DMS 273 (cell line): ENCODE results near the gene APOA4.

Experiments used
- DNase-seq: peaks from one replicate; lab custom pipeline; 2025; ENCODE audit not compliant: unreplicated experiment; lab: John Stamatoyannopoulos, UW

Gene APOA4

DNA sequence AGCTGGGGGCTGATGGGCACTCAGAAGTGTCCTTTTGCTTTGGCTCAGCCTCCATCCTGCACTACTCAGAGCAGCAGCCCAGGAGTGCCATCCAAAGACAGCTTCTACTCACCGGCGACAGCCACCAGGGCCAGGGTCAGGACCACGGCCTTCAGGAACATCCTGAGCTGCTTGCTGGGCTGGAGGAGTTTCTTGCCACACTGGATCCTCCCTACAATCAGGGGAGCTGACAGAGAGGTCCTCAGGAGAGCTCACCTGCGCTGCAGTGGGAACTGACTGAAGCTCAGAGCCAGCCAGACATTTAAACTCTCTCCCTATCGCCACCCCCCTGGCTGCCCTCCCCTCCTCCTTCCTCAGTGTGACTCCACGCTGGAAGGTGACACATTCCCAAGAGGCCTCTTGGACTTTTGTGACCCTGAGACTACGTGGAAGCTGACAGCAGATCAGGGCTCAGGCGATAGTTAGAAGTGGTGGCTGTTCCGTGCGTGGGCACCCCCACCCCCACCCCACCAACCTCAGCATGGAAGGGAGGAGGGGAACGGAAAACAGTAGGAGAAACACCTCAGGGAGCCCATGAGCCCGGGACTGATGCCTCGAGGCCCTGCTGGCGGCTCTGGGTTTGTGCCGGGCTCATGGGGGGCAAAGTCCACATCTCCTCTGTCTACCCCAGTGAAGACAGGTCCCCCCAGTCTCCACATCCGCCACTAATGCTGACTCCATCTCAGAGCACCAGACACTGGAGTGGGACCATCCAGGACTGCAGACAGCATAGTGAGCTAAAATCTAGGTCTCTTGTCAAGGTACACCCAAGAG lies at the start of gene APOA4:
Gene APOA4, minus strand, starts transcription at position 274 of the 813 bp plus-strand sequence. Its CDS starts 113 bp downstream, at position 161.
- no peak for DNase-seq

DNA sequence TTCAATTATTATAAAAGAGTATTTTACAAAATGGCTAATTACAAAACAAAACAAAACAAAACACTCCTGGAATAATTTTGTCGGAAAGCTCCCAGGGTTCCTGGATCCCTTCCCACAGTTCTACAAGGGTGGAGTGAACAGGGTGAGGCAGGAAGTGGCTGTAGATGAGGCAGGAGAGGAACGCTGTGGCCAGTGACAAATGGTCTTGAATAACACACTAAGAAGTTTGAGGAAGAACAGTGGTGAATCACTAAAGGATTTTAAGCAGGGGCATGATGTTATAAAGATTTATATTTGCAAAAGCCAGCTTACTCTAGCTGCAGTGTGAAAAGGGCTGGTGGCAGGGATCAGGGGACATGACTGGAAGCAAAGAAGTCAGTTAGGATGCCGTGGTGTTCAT lies 48.1 kb upstream of the APOA4 start:
- no peak for DNase-seq

DNA sequence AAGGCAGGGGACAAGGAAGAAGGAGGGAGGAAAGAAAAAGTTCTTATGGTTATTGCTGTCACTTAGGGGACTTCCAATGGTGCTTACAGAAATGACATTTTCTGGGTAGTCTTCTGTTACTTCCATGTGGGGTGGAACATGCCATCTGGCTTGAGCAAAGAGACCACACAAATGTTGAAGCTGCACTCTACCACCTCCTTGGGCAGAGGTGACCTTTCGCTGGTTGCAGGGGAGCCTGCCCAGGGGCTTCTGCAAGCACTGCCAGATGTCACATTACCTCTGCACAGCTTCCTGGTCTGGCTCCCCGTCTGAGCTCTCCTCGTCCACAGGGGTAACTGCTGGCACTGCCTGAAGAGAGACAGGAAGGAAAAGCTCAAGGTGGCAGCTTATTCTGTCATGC lies 47.0 kb upstream of the APOA4 start:
- no peak for DNase-seq

GRCh38 chr11:116869610-116870009 lies 46.5 kb upstream of the APOA4 start:
- DNase-seq = no peak

- DNase-seq = no peak
These were observed 45.0 kb upstream of the APOA4 start for GRCh38 chr11:116868066-116868465.

DNA sequence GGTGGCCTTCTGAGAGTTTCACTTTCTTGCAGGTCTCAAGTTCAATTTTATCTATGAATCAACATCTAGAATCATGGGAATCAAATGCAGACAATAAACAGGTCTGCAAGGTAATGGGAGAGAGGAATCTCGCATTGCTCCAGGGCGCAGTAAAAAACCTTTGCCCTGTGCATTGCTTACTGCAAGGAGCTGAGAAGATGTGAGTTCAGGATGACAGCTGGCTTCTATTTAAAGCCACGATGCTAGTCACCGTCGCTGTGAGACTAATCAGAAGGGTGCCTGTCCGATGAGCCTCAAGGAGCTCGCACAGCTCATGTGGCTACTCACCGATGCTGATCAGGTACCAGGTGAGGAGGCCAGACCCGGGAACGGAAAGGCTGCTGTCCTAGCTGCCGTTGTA lies 44.5 kb upstream of the APOA4 start:
- no peak for DNase-seq

- no peak for DNase-seq
These were observed 43.8 kb upstream of the APOA4 start for GRCh38 chr11:116866804-116867455.

GRCh38 chr11:116865696-116866095 lies 42.6 kb upstream of the APOA4 start:
- no peak for DNase-seq

GRCh38 chr11:116864531-116864930 lies 41.4 kb upstream of the APOA4 start:
- no peak for DNase-seq

- no peak for DNase-seq
These were observed 39.8 kb upstream of the APOA4 start for GRCh38 chr11:116862951-116863350.

- peak; percentile 81 for DNase-seq
These were observed 39.1 kb upstream of the APOA4 start for GRCh38 chr11:116862185-116862584.

- DNase-seq = no peak
These were observed 38.4 kb upstream of the APOA4 start for GRCh38 chr11:116861539-116861938.

GRCh38 chr11:116860303-116860702 lies 37.2 kb upstream of the APOA4 start:
- DNase-seq = no peak

- no peak for DNase-seq
These were observed 36.1 kb upstream of the APOA4 start for GRCh38 chr11:116859175-116859574.

DNA sequence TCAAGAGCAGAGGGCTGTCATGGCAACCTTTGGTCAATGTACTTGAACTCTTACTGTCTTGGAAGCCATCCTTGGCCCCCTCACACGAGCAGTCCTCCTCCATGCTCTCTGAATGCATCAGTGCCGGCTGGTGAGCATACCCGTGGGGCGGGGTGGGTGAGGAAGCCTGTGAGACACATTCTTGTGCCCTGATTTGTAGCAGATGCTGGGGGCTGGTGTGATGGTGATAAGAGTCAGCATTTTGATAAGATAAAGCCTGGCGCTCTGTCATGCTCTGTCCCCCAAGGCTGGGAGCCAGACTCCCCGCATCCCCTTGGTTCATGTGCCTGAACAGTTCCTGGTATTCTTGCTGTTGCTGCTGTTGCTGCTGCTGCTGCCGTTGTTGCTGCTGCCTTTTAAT lies 34.8 kb upstream of the APOA4 start:
- no peak for DNase-seq

DNA sequence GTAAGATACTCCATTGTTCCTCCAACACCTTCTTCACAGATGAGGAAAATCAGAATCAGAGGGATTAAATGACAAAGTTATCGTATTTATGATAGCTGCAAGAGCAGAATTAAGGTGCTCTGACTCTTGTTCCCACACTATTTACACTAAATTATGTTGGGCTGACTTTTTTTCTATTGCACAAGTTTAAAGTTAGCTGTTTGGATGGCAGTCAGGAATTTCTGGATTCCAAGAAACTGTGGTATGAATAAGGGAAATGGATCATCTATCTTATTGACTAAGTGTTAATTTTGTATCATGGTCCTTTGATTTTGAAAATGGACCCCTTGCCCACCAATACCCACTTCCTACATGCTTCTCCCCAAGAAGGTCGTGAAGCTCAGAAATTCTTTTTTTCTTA lies 34.2 kb upstream of the APOA4 start:
- no peak for DNase-seq

DNA sequence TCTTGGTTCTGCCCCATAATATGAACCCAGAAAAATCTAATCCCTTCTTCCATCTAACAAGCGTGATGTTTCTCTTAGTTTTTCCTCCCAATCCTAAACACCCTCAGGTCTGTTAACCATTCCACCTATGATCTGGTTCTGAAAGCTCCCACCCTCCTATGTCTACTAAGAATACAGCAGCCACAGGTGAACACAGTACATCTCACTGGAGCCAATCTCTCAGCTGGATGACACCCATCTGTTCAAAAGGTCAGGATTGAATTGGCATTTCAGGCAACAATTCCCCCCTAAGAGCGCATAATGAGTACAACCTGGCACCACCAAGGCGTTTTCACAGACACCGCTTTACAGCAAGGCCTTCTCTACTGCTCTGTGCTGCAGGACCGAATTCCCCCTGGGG lies 33.3 kb upstream of the APOA4 start:
- no peak for DNase-seq

GRCh38 chr11:116855413-116855812 lies 32.3 kb upstream of the APOA4 start:
- DNase-seq = no peak

- DNase-seq = no peak
These were observed 30.5 kb upstream of the APOA4 start for GRCh38 chr11:116853461-116854073.

DNA sequence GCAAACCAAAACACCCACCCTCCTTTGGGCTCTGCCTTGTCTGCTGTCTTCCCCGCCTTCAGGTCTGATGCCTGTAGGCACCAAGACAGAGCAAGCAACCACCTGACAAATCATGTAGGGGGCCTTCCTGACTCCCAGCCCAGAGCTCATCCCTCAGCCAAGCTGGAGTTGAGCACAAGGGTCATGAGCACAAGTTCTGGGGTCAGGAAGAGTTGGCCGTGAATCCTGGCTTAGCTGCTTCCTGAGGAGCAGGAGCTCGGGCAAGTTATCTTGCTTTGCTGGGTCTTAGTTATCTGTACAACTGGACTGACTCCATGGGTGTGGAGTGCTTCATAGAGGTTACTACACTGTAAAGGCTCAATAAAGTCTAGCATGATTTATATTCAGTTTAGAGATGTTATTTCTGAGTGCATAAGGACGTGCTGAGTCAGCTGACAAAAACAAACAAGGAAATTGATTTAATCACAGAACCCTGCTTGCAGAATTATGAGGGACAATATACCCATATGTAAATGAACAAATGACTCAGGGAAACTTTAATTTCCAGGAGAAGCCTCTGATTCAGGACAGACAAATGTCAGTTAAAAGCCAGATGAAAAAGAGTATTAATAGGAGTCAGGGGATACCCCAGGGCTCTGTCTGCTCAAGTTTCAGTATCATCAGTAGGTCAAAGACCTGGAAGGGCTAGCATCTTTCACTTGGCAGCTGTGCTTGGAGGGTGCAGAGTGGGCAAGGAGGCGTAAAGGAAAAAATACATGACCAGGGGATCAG lies 29.3 kb upstream of the APOA4 start:
- no peak for DNase-seq

GRCh38 chr11:116851626-116852025 lies 28.5 kb upstream of the APOA4 start:
- no peak for DNase-seq
